HCT116 (cell line): ENCODE measurements around the gene KAZN. TPM values are rescaled to one million over a fixed set of nuclear protein-coding genes. Genes with fewer than 3 reads are reported as not detected.

ENCODE experiments used
- ATAC-seq: fragments of 200-7000 bp; cut with Tn5 transposase; 2 replicates; pipeline ENCODE4 v1.9.1; 2020; ENCODE audit warnings: mild to moderate bottlenecking, moderate library complexity
- BruUV-seq: library from RNA; stranded (reverse); fragments of 400-500 nt; replicated peaks from 2 replicates; lab custom pipeline; 2021; lab: Mats Ljungman, UMichigan
- CTCF ChIA-PET: fragments of 300-600 bp; sonication (Branson Sonifier 250); formaldehyde crosslinking; loops from one replicate; lab custom pipeline; 2021; ENCODE audit warnings: antibody characterized with exemption; lab: Charles Lee
- POLR2A ChIA-PET: fragments of 300-600, 350-600 bp; sonication (Branson Sonifier 250); formaldehyde crosslinking; loops from one replicate; lab custom pipeline; 2021; ENCODE audit warnings: antibody characterized with exemption; lab: Charles Lee
- RAD21 ChIA-PET, 2 experiments: fragments of 300-600 bp; sonication (Branson Sonifier 250); formaldehyde crosslinking; loops; one replicate each; lab custom pipeline; 2023; ENCODE audit warnings: low total read pairs in 2 of 2; ENCODE audit not compliant: uncharacterized antibody in 2 of 2, unreplicated experiment in 2 of 2, low non-redundant PET in 1 of 2; lab: Charles Lee
- DNase-seq: peaks from one replicate; pipeline ENCODE4 v3.0.0-alpha.2; 2010; ENCODE audit warnings: low read depth, low spot score
- H2AFZ ChIP-seq: fragments of 200-600 bp; shearing (Covaris generic), sonication (generic); 2 replicates; pipeline ENCODE4 v1.6.1; 2017; ENCODE audit warnings: low read depth, mixed run types, mixed read lengths, antibody characterized with exemption, low read length; ENCODE audit not compliant: poor library complexity, severe bottlenecking
- H3K27ac ChIP-seq: 2 replicates; pipeline ENCODE4 v1.5.1; 2012; ENCODE audit warnings: low read depth, low read length
- H3K27me3 ChIP-seq: fragments of 200-600 bp; sonication (generic); 2 replicates; pipeline ENCODE4 v1.6.1; 2016; ENCODE audit warnings: mixed run types, low read length, mixed read lengths; ENCODE audit not compliant: insufficient read depth
- H3K36me3 ChIP-seq, 2 experiments: fragments of 200-500 bp in 1 of 2; fragments of 200-600 bp in 1 of 2; sonication (Bioruptor generic) in 1 of 2; sonication (generic) in 1 of 2; 2 replicates each; pipeline versions ENCODE4 v1.5.1 to v1.6.1; 2014 to 2016; ENCODE audit warnings: low read length in 2 of 2, inconsistent platforms in 1 of 2, mixed read lengths in 1 of 2, mixed run types in 1 of 2; ENCODE audit not compliant: insufficient read depth in 2 of 2, control insufficient read depth in 1 of 2
- H3K4me1 ChIP-seq, 2 experiments: fragments of 200-600 bp in 1 of 2; sonication (generic) in 1 of 2; 2 replicates each; pipeline versions ENCODE4 v1.5.1 to v1.6.1; 2012 to 2017; ENCODE audit warnings: low read length in 2 of 2, inconsistent platforms in 1 of 2, mild to moderate bottlenecking in 1 of 2, mixed read lengths in 1 of 2, mixed run types in 1 of 2, moderate library complexity in 1 of 2; ENCODE audit not compliant: insufficient read depth in 2 of 2, control insufficient read depth in 1 of 2
- H3K4me2 ChIP-seq: fragments of 200-600 bp; sonication (generic); 2 replicates; pipeline ENCODE4 v1.6.1; 2017; ENCODE audit warnings: mixed run types, low read length, mixed read lengths
- H3K4me3 ChIP-seq, 2 experiments: fragments of 200-600 bp in 1 of 2; sonication (generic) in 1 of 2; replicated peaks in 1 of 2; 2 replicates each; pipeline ENCODE4 v1.5.1; 2011 to 2016; ENCODE audit warnings: low read length in 2 of 2, control low read depth in 1 of 2, low read depth in 1 of 2, mild to moderate bottlenecking in 1 of 2, mixed read lengths in 1 of 2, mixed run types in 1 of 2
- H3K79me2 ChIP-seq: fragments of 200-600 bp; sonication (generic); 2 replicates; pipeline ENCODE4 v1.6.1; 2017; ENCODE audit warnings: mild to moderate bottlenecking, mixed run types, low read length, moderate library complexity, mixed read lengths; ENCODE audit not compliant: insufficient read depth
- H3K9ac ChIP-seq: fragments of 200-600 bp; sonication (generic); 2 replicates; pipeline ENCODE4 v1.6.1; 2016; ENCODE audit warnings: low read length, mixed read lengths
- H3K9me2 ChIP-seq: fragments of 200-600 bp; sonication (generic), shearing (Covaris generic); 2 replicates; pipeline ENCODE4 v1.6.1; 2017; ENCODE audit warnings: mixed run types, mild to moderate bottlenecking, moderate library complexity; ENCODE audit not compliant: insufficient read depth
- H3K9me3 ChIP-seq, 2 experiments: fragments of 200-500 bp in 1 of 2; fragments of 200-600 bp in 1 of 2; sonication (Bioruptor generic) in 1 of 2; sonication (generic) in 1 of 2; 2 replicates each; pipeline ENCODE4 v1.6.1; 2014 to 2017; ENCODE audit warnings: low read length in 2 of 2, mixed read lengths in 2 of 2, inconsistent platforms in 1 of 2, low read depth in 1 of 2, mild to moderate bottlenecking in 1 of 2, mixed run types in 1 of 2, moderate library complexity in 1 of 2; ENCODE audit not compliant: control insufficient read depth in 1 of 2, insufficient read depth in 1 of 2
- H4K20me1 ChIP-seq: fragments of 200-600 bp; sonication (generic), shearing (Covaris generic); 2 replicates; pipeline ENCODE4 v1.6.1; 2017; ENCODE audit warnings: mixed run types, mild to moderate bottlenecking, moderate library complexity; ENCODE audit not compliant: insufficient read depth
- ATF3 ChIP-seq: IDR thresholded peaks from 2 replicates; pipeline ENCODE4 v1.6.1; 2012
- POLR2A ChIP-seq: IDR thresholded peaks from 2 replicates; pipeline ENCODE4 v1.7.0; 2011; ENCODE audit warnings: borderline replicate concordance; ENCODE audit not compliant: insufficient read depth, insufficient read length; ENCODE audit errors: extremely low read depth
- REST ChIP-seq: IDR thresholded peaks from 2 replicates; pipeline ENCODE4 v1.6.1; 2012; ENCODE audit warnings: low read depth
- SIN3A ChIP-seq: IDR thresholded peaks from 2 replicates; pipeline ENCODE4 v1.6.1; 2012; ENCODE audit warnings: low read depth
- SP1 ChIP-seq: IDR thresholded peaks from 2 replicates; pipeline ENCODE4 v1.6.1; 2012; ENCODE audit warnings: low read depth
- SRF ChIP-seq: IDR thresholded peaks from 2 replicates; pipeline ENCODE4 v1.6.1; 2012; ENCODE audit warnings: low read depth
- YY1 ChIP-seq: IDR thresholded peaks from 2 replicates; pipeline ENCODE4 v1.6.1; 2011; ENCODE audit warnings: low read length, low read depth, moderate library complexity, mild to moderate bottlenecking; ENCODE audit not compliant: insufficient replicate concordance; ENCODE audit errors: extremely low read depth
- ZBTB33 ChIP-seq: IDR thresholded peaks from 2 replicates; pipeline ENCODE4 v1.6.1; 2011; ENCODE audit warnings: mild to moderate bottlenecking, low read length, moderate library complexity; ENCODE audit not compliant: insufficient replicate concordance; ENCODE audit errors: extremely low read depth
- ZFX ChIP-seq: fragments of 450-650 bp; IDR thresholded peaks from 2 replicates; pipeline ENCODE4 v1.6.1; 2017
- intact Hi-C: fragments of 100-400 bp; cut with micrococcal nuclease; formaldehyde crosslinking; loops from 2 replicates; pipeline ENCODE4 v1.10.0; 2022
- total RNA-seq: library from RNA; stranded (reverse); gene quantifications from one replicate; pipeline ENCODE4 v1.2.1, GENCODE V29; 2021; ENCODE audit not compliant: unreplicated experiment

KAZN gene
- total RNA-seq, 1 experiment from 2014 or later = 13.4 TPM

GRCh38 chr1:15151377-15151806, 552.9 kb downstream of the KAZN start:
- Histone ChIP-seq H4K20me1 (no peaks in the 10 kb centered on the region), H3K4me3 (no peak overlapping the region), H3K36me3 (no peaks in the 10 kb centered on the region), H3K9me2 (no peaks in the 10 kb centered on the region), H3K4me2 (peak overlapping the region; percentile 98), H3K9me3 (no peaks in the 10 kb centered on the region), H2AFZ (no peak overlapping the region), H3K4me1 (peaks cover 8 to 21% of the 10 kb centered on the region in 2 experiments; a peak in 3 of 4 replicates), H3K27me3 (no peaks in the 10 kb centered on the region), H3K9ac (no peak overlapping the region), H3K79me2 (peaks cover 24% of the 10 kb centered on the region), H3K27ac (no peak overlapping the region)
- ATAC-seq (no peak), DNase-seq (no peak)
- RAD21 ChIA-PET = no interaction called here
- CTCF ChIA-PET = interaction anchor here (1.0 to 4.1 kb wide), 4 partner anchors 9 to 48 kb away, joined by 3 to 26 read pairs (median 10); no protein-coding TSS in a partner anchor
- intact Hi-C loops = loop anchor here (5.0 kb wide), 1 partner anchor 51 kb away; no protein-coding TSS in a partner anchor
- no peak for TF ChIP-seq POLR2A
- TF ChIP-seq ZBTB33 = no peak
- BruUV-seq = no TSS peak
- POLR2A ChIA-PET = interaction anchor here (0.6 to 0.8 kb wide), 2 partner anchors 35 to 49 kb away, joined by 3 to 4 read pairs; no protein-coding TSS in a partner anchor

- Histone ChIP-seq H3K79me2 (peaks cover 29% of the 10 kb centered on the region), H3K36me3 (no peaks in the 10 kb centered on the region), H3K4me3 (peak overlapping the region; percentile 66 to 67), H3K9ac (peak overlapping the region; percentile 80), H3K27me3 (no peaks in the 10 kb centered on the region), H3K4me1 (peaks cover 8 to 21% of the 10 kb centered on the region in 2 experiments; a peak in 3 of 4 replicates), H4K20me1 (no peaks in the 10 kb centered on the region), H2AFZ (no peak overlapping the region), H3K9me3 (no peaks in the 10 kb centered on the region), H3K9me2 (no peaks in the 10 kb centered on the region), H3K4me2 (peak overlapping the region; percentile 98), H3K27ac (0 out of 2 replicates have a peak overlapping the region, but pooled peaks have one; percentile 84)
- CTCF ChIA-PET = interaction anchor here (0.9 to 4.1 kb wide), 7 partner anchors 9 to 120 kb away, joined by 3 to 26 read pairs (median 4); no protein-coding TSS in a partner anchor
- intact Hi-C loops = loop anchor here (1.0 to 5.0 kb wide), 3 partner anchors 10 to 50 kb away; no protein-coding TSS in a partner anchor
- BruUV-seq = TSS peak; percentile 45
- DNase-seq = no peak
- RAD21 ChIA-PET = interaction anchor here (1.4 to 1.5 kb wide), 2 partner anchors 22 to 120 kb away, joined by 3 to 4 read pairs; no protein-coding TSS in a partner anchor
- POLR2A ChIA-PET = interaction anchor here (0.6 kb wide), 1 partner anchor 36 kb away, joined by 4 read pairs; no protein-coding TSS in a partner anchor
- no peak for ATAC-seq
- TF ChIP-seq SRF (no peak), YY1 (no peak), ATF3 (no peak), SIN3A (no peak), ZFX (no peak), ZBTB33 (no peak), REST (no peak), POLR2A (no peak), SP1 (no peak)
Measured at GRCh38 chr1:15151871-15152270, 553.4 kb downstream of the KAZN start.
